Measurements from ENCODE around the gene MGMT. TPM values are rescaled to one million over a fixed set of nuclear protein-coding genes. Genes with fewer than 3 reads are reported as not detected.

MGMT gene
- polyA plus RNA-seq, 1 of the 3 experiments (the other 2 are of a cell fraction) = 10.8 TPM

- Histone ChIP-seq H3K4me1 (ENCODE audit: control insufficient read depth in 1 of 2, insufficient read depth in 2 of 2, low read depth in 1 of 2, low read length in 1 of 2) (peaks cover 0 to 6% of the 10 kb centered on the region in 2 experiments; a peak in 1 of 4 replicates), H3K36me3 (replicated peaks in 1 of 2; ENCODE audit: control insufficient read depth in 1 of 2, insufficient read depth in 2 of 2, low read length in 1 of 2) (no peaks in the 10 kb centered on the region), H3K9me2 (no peaks in the 10 kb centered on the region), H3K9me3 (0 out of 2 replicates have a peak, but pooled peaks cover 8% of the 10 kb centered on the region), H3K4me2 (no peak overlapping the region), H3F3A (replicated peaks; ENCODE audit: insufficient read depth) (no peaks in the 10 kb centered on the region), H3K27me3 (ENCODE audit: insufficient read depth) (no peaks in the 10 kb centered on the region), H3K4me3 (ENCODE audit: low read depth in 2 of 2, low read length in 1 of 2) (no peak overlapping the region), H3K9ac (no peak overlapping the region), H3K27ac (ENCODE audit: low read depth in 2 of 2, low read length in 1 of 2) (no peak overlapping the region), H2AFZ (ENCODE audit: low read depth) (no peak overlapping the region), H4K20me1 (ENCODE audit: insufficient read depth) (no peaks in the 10 kb centered on the region), H3K79me2 (ENCODE audit: insufficient read depth) (no peaks in the 10 kb centered on the region)
- no peak for DNase-seq
- ChIA-PET POLR2A (no interaction called here), CTCF (interaction anchor here (0.8 to 2.3 kb wide), 4 partner anchors 8 to 638 kb away, joined by 3 to 6 read pairs (median 4); no protein-coding TSS in a partner anchor)
- no peak for TF ChIP-seq GATA2 (CRISPR knock-in tag; IDR thresholded peaks at IDR 0.05)
- no peak for TF ChIP-seq MEF2A (IDR thresholded peaks at IDR 0.05; ENCODE audit: borderline replicate concordance, low read depth)
- no peak for TF ChIP-seq SIN3A (IDR thresholded peaks at IDR 0.05; ENCODE audit: borderline replicate concordance, low read depth, low read length)
- TF ChIP-seq MAX (IDR thresholded peaks at IDR 0.05; ENCODE audit: low read depth) = no peak
- no peak for TF ChIP-seq EP300 (IDR thresholded peaks at IDR 0.05; ENCODE audit: borderline replicate concordance in 1 of 2, low read depth in 1 of 2, low read length in 1 of 2)
- TF ChIP-seq RAD21 (IDR thresholded peaks at IDR 0.05; ENCODE audit: low read length) = no peak
- whole genome bisulfite sequencing (ENCODE audit: low lambda C conversion rate) = 29% methylated on average over 1 of the region's 1 CpG
These were observed 203.1 kb downstream of the MGMT start for GRCh38 chr10:129670124-129670523.

GRCh38 chr10:129673292-129673691, 206.3 kb downstream of the MGMT start:
- Histone ChIP-seq H3K4me2 (no peak overlapping the region), H3K79me2 (ENCODE audit: insufficient read depth) (no peaks in the 10 kb centered on the region), H3K27ac (ENCODE audit: low read depth in 2 of 2, low read length in 1 of 2) (no peak overlapping the region), H3F3A (replicated peaks; ENCODE audit: insufficient read depth) (no peaks in the 10 kb centered on the region), H2AFZ (ENCODE audit: low read depth) (no peak overlapping the region), H3K9me2 (no peaks in the 10 kb centered on the region), H3K9me3 (0 out of 2 replicates have a peak, but pooled peaks cover 8% of the 10 kb centered on the region), H3K9ac (no peak overlapping the region), H3K4me3 (ENCODE audit: low read depth in 2 of 2, low read length in 1 of 2) (no peak overlapping the region), H3K27me3 (ENCODE audit: insufficient read depth) (no peaks in the 10 kb centered on the region), H4K20me1 (ENCODE audit: insufficient read depth) (no peaks in the 10 kb centered on the region), H3K36me3 (replicated peaks in 1 of 2; ENCODE audit: control insufficient read depth in 1 of 2, insufficient read depth in 2 of 2, low read length in 1 of 2) (no peaks in the 10 kb centered on the region), H3K4me1 (ENCODE audit: control insufficient read depth in 1 of 2, insufficient read depth in 2 of 2, low read depth in 1 of 2, low read length in 1 of 2) (peaks cover 0 to 7% of the 10 kb centered on the region in 2 experiments; a peak in 1 of 4 replicates)
- no peak for TF ChIP-seq GATA2 (CRISPR knock-in tag; IDR thresholded peaks at IDR 0.05)
- TF ChIP-seq CTCF (IDR thresholded peaks at IDR 0.05) = no peak
- TF ChIP-seq GABPA (IDR thresholded peaks at IDR 0.05; ENCODE audit: low read depth) = no peak
- no peak for TF ChIP-seq EP300 (IDR thresholded peaks at IDR 0.05; ENCODE audit: borderline replicate concordance in 1 of 2, low read depth in 1 of 2, low read length in 1 of 2)
- no peak for TF ChIP-seq SIN3A (IDR thresholded peaks at IDR 0.05; ENCODE audit: borderline replicate concordance, low read depth, low read length)
- no peak for TF ChIP-seq FOXM1 (IDR thresholded peaks at IDR 0.05; ENCODE audit: low read depth)
- TF ChIP-seq FOSL2 (IDR thresholded peaks at IDR 0.05; ENCODE audit: borderline replicate concordance, low read depth) = no peak
- no peak for TF ChIP-seq RCOR1 (IDR thresholded peaks at IDR 0.05; ENCODE audit: low read length)
- TF ChIP-seq TEAD4 (IDR thresholded peaks at IDR 0.05; ENCODE audit: borderline replicate concordance, insufficient read depth) = no peak
- TF ChIP-seq YY1 (IDR thresholded peaks at IDR 0.05; ENCODE audit: low read depth) = no peak
- TF ChIP-seq RAD21 (IDR thresholded peaks at IDR 0.05; ENCODE audit: low read length) = no peak
- TF ChIP-seq USF2 (IDR thresholded peaks at IDR 0.05; ENCODE audit: borderline replicate concordance, low read depth, low read length) = no peak
- no peak for TF ChIP-seq FOXJ3 (CRISPR knock-in tag; IDR thresholded peaks at IDR 0.05)
- TF ChIP-seq POLR2AphosphoS5 (IDR thresholded peaks at IDR 0.05; ENCODE audit: low read depth, low read length) = no peak
- TF ChIP-seq RXRA (IDR thresholded peaks at IDR 0.05; ENCODE audit: borderline replicate concordance, low read depth) = no peak
- no peak for TF ChIP-seq REST (IDR thresholded peaks at IDR 0.05; ENCODE audit: low read depth, low read length)
- no peak for TF ChIP-seq JUND (IDR thresholded peaks at IDR 0.05)
- no peak for TF ChIP-seq MXI1 (IDR thresholded peaks at IDR 0.05; ENCODE audit: low read depth, low read length)
- TF ChIP-seq TAF1 (IDR thresholded peaks at IDR 0.05; ENCODE audit: borderline replicate concordance, low read depth, low read length) = no peak
- TF ChIP-seq EZH2phosphoT487 (IDR thresholded peaks at IDR 0.05; ENCODE audit: borderline replicate concordance, low read depth) = no peak
- CTCF ChIA-PET = no interaction called here
- 66% methylated on average over 4 of the region's 4 CpGs for WGBS (ENCODE audit: low lambda C conversion rate)
- POLR2A ChIA-PET = no interaction called here
- DNase-seq = no peak

Measured in SK-N-SH (cell line).